ENCODE data around the gene LLCFC1.

LLCFC1 gene

GRCh38 chr7:142910481-142910880, 28.8 kb upstream of the LLCFC1 start:
- no peak for ATAC-seq

GRCh38 chr7:142913051-142913450, 26.2 kb upstream of the LLCFC1 start:
- ATAC-seq, result no peak

- ATAC-seq, result no peak
These were observed 25.7 kb upstream of the LLCFC1 start for GRCh38 chr7:142913566-142913965.

GRCh38 chr7:142914121-142914520, 25.2 kb upstream of the LLCFC1 start:
- ATAC-seq, result no peak

GRCh38 chr7:142915315-142915714, 24.0 kb upstream of the LLCFC1 start:
- ATAC-seq, result no peak

DNA sequence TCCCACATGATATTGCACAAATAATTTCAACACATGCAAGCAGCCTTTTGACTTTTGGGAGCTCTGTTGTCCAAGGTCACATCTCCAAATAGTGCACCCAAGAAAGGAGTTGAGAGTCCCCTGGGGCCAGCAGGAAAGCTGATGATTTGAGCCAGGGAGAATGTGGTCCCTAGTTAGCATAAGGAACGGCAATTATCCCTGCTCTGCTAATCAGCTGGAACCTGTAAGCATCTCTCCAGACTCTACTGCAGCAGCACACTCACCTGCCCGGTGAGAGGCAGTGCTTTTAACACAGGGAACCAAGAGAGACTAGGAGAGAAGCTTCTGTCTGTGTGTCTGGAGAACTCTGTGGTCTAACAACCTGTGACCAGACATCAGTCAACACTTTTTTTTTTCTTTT, 22.8 kb upstream of the LLCFC1 start:
- no peak for ATAC-seq

DNA sequence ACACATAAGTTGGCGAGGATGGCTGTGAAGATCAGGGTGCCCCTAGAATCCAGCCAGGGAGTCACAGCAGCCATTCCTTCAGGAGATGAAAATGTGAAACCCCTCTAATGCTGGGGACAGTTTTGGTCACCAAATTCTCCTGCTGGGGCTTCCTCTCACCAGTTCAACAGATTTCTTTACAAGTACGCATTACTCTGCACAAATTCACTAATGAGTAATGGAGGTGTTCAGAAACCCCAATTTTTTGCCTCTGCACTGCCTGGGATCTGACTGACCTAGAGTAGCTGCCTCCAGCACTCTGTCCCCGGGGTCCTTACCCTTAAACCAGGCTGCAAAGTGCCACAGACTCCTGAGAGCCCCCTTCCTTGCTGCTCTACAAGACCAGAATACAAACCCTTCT, 21.8 kb upstream of the LLCFC1 start:
- ATAC-seq, result no peak

- no peak for ATAC-seq
These were observed 20.4 kb upstream of the LLCFC1 start for GRCh38 chr7:142918901-142919300.

DNA sequence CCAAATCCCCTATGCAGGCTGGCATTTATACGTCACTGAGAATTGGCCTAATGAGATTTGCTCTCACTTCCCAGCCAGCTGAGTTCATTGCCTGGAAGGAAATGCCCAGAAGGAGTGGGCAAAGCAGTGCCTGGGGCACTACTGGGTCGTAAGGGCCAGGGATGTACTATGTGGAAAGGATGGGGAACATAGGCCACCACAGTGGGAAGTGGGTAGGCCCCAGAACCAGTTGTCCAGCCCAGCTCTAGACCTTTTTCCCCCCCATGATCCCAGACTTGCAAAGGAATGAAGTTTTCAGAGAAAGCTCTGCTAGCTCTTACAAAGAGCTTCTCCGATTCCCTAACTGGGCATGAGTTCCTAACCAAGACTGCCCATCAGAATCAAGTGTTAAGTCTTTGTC, 19.6 kb upstream of the LLCFC1 start:
- ATAC-seq, result no peak

DNA sequence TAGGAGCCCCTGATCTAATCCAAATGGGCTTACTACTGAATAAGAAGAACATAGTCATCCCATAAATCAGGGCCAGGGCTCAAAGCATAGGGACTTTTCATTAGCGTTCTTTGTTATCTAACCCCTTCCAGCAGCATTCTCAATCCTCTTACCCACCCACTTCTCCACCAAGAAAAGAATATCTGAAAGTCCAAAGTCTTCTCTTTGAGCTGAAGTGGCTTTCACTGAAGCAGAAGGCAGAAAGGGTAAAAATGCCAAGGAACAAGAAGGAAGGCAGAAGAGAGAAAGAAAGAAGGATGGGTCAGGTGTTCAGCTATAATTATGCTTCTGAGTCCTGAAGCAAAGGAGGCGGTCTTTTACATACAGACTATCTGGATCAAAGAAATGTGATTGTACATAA, 15.9 kb upstream of the LLCFC1 start:
- no peak for ATAC-seq

- no peak for ATAC-seq
These were observed 13.9 kb upstream of the LLCFC1 start for GRCh38 chr7:142925413-142925812.

DNA sequence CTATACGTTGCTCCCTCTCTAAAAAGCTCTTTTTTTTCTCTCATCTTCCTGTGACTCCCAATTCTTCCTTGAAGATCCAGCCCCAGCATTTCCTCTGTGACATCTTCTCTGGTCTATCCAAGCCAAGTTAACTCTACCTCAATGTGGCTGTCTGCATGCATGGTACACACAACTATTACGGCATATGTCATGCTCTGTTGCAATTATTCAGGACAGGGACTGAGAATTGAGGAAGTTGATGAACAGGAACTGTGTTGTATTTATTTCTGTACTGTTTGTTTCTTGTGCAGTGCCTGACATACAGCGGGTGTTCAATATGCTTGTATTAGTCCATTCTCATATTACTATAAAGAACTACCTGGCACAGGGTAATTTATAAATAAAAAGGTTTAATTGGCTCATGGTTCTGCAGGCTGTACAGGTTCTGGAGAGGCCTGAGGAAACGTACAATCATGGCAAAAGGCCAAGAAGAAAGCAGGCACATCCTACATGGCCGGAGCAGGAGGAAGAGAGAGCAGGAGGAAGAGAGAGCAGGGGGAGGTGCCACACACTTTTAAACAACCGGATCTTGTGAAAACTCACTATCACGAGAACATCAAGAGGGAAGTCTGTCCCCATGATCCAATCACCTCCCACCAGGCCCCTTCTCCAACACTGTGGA, 12.1 kb upstream of the LLCFC1 start:
- no peak for ATAC-seq

- ATAC-seq, result no peak
These were observed 11.3 kb upstream of the LLCFC1 start for GRCh38 chr7:142927949-142928348.

GRCh38 chr7:142930126-142930730, 9.1 kb upstream of the LLCFC1 start:
- ATAC-seq, result no peak

- no peak for ATAC-seq
These were observed 6.7 kb upstream of the LLCFC1 start for GRCh38 chr7:142932386-142933091.

GRCh38 chr7:142933092-142933475, 6.2 kb upstream of the LLCFC1 start:
- ATAC-seq, result no peak

DNA sequence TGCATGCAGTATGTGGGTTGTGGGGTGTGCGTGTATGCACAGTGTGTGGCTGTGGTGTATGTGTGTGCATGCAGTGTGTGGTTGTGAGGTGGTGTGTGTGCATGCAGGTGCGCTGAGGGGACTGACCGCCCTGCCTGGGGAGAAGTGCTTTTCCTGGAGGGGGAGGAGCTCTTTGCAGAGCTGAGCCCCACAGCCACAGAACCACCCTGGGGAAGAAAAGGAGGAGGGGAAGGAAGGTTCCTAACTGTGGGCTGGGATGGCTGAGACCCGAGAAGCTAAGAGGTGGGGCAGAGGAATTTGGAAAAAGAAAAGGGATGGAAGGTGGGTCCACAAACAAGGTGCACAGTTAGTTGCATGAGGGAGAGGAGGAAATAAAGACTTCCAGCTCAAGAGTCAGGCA, 5.7 kb upstream of the LLCFC1 start, which contains the start of gene TRPV5:
Gene TRPV5 (minus strand): TSS at position 123 of the 400 bp plus-strand sequence. CDS start 287 bp downstream, outside the sequence.
- no peak for ATAC-seq

DNA sequence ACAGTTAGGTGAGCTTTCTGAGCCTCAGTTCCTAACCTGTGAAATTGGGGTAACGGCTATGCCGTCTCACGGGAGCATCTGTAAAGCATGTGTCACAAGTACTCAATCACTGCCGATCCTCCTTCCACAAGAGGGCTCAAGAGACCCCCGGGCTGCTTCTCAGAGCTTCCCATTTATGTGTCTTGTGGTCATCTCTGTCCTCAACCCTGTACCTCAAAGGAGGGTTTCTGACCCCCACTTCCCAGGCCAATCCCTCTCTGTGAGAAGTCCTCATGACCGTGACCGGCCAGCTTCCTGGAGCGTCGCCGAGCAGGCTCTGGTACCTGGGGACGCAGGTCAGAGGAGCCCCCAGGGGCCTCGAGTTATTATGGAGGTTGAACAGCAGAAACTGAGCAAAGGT, 5.2 kb upstream of the LLCFC1 start:
- ATAC-seq, result no peak

GRCh38 chr7:142935941-142936565, 3.2 kb upstream of the LLCFC1 start:
- ATAC-seq, result no peak

DNA sequence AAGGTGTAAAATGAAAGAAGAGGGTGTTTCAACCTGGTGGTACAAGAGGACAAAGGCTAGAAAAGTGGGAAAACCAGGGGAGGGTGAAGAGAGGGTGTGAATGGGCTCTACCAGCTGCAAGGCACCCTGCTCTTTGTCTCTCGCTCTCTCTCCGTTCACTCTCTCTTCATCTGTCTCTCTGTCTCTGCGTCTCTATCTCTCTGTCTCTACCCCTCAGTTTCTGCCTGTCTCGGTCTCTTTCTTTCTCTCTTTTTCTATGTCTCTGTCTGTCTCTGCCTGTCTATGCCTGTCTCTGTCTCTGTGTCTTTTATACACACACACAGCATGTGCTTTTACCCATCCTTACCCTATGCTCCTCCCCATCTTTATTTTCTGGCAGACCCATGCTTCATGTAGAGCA, 673 bp upstream of the LLCFC1 start:
- no peak for ATAC-seq

DNA sequence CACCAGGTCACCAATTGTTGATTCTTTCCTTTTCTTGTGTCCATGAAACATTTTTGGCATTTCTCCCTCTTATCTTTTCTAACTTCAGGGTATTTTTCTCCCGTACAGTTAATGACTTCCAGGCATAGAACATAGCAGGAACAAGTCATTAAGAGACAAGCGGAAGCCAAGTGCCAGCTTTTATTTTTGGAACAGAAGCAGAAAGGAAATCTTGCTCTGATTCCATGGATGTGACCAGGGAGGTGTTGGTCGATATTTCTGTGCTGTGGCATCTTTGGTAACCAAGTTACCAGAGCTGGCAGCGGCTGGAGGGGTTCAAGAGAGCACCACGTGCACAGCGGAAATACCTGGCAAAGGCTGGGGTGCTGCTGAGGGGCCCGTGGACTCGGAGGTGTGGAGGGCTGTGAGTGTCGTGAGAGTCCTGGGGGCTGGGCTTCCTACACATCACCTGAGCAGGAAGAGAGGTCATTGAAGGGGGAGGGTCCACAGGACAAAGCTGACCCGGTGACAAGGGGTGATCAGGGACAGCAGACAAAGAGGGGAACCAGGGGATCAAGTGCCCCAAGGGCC, 1.8 kb downstream of the LLCFC1 start:
- no peak for ATAC-seq

DNA sequence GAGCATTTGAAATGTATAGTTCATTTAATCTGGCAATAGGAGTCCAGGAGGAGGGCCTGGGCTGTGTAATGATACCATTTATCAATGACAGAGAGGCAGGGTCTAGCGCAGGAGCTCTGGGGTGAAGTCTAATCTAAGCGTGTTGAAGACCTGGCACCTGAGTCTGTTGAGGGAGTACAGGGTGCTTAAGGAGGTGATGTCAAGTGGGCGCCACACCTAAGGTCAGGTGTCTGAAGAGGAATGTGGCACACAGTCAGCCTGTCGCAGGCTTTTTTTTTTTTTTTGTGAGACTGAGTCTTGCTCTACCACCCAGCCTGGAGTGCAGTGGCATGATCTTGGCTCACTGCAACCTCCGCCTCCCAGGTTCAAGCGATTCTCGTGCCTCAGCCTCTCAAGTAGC, 2.3 kb downstream of the LLCFC1 start:
- no peak for ATAC-seq

GRCh38 chr7:142942746-142943145, 3.5 kb downstream of the LLCFC1 start:
- ATAC-seq, result no peak

Measured in activated CD4-positive, CD25-positive, alpha-beta regulatory T cell treated with anti-CD3 and anti-CD28 coated beads, Interleukin-2, amount 50 U/mL, for 24 hours (primary cell).